ENCODE data around the gene SAMMSON.

Gene SAMMSON

DNA sequence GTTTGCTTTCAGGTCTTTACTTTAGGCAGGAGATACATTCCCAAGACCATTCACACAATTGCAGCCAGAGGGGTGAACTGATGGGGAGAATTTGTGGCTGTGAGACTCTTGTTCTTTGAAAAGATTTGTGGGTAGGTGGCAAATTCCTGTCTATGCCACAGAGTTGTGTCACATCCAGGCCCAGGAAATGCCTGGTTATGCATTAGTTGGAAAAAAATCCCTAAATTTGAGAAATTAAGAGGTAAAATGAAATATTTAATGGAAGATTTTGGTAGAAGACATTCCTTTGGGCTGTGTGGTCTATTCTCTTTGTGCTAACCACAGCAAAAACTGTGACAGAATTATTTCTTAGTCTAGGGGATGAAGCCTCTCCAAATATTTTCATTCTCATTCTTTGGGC, 28.8 kb downstream of the SAMMSON start:
- H3K9me3 ChIP-seq (replicated peaks in 1 of 2; ENCODE audit: control insufficient read depth in 2 of 2, insufficient read depth in 1 of 2, low read depth in 1 of 2, low read length in 2 of 2) = no peaks in the 10 kb centered on the region
- H2AK5ac ChIP-seq (ENCODE audit: low read depth, low read length) = no peak overlapping the region
- no peaks in the 10 kb centered on the region for H3K4me1 ChIP-seq (ENCODE audit: control insufficient read depth in 2 of 2, insufficient read depth in 1 of 2, low read depth in 1 of 2, low read length in 2 of 2)
- no peak overlapping the region for H2BK120ac ChIP-seq (ENCODE audit: low read depth, low read length)
- H3K79me1 ChIP-seq (ENCODE audit: low read depth, low read length) = no peaks in the 10 kb centered on the region
- H3K4ac ChIP-seq (ENCODE audit: low read length) = no peak overlapping the region
- no peak overlapping the region for H2BK15ac ChIP-seq (ENCODE audit: low read length)
- DNase-seq (ENCODE audit: low spot score) = no peak
- H3K23ac ChIP-seq (ENCODE audit: low read depth, low read length, poor library complexity) = no peak overlapping the region
- no peak overlapping the region for H4K91ac ChIP-seq (ENCODE audit: low read depth, low read length, poor library complexity)
- H2BK5ac ChIP-seq (ENCODE audit: low read length) = no peak overlapping the region
- H3K27me3 ChIP-seq (ENCODE audit: control insufficient read depth in 3 of 3, insufficient read depth in 3 of 3, low read depth in 1 of 3, low read length in 3 of 3) = no peaks in the 10 kb centered on the region
- no peak overlapping the region for H3K18ac ChIP-seq (ENCODE audit: low read length)
- no peak overlapping the region for H3K4me3 ChIP-seq (ENCODE audit: low read length in 2 of 2)
- no peak overlapping the region for H3K14ac ChIP-seq (ENCODE audit: low read length)
- no peaks in the 10 kb centered on the region for H3K36me3 ChIP-seq (replicated peaks in 1 of 2; ENCODE audit: control insufficient read depth in 2 of 2, insufficient read depth in 2 of 2, low read length in 2 of 2)
- no peak overlapping the region for H3K9ac ChIP-seq (ENCODE audit: low read depth, low read length, poor library complexity)
- no peak overlapping the region for H2AFZ ChIP-seq (ENCODE audit: low read length)
- no peak overlapping the region for H3K27ac ChIP-seq (replicated peaks; ENCODE audit: low read length)
- no peak overlapping the region for H2BK12ac ChIP-seq (ENCODE audit: low read length)
- H4K8ac ChIP-seq (ENCODE audit: low read depth, low read length) = no peak overlapping the region
- H3K4me2 ChIP-seq (ENCODE audit: insufficient read depth, low read length, poor library complexity, severe bottlenecking) = no peak overlapping the region

DNA sequence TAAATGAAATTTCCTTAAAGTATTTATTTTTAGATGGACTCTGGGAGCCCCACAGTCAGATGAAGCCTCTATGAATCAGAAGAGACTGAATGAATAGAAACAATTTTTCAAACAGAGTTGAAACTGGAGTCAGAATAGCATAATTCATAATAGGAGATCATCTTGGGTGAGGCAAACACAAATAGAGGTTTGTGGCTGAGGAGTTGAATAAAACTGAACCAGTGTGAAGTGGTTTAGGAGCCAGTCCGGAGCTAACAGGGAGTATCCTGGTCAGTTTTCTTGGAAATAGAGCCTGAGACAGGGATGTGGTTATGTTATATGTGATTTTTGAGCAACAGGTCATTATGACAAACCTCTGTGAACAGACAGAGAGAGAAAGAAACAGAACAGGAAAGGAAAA, 39.2 kb downstream of the SAMMSON start:
- H3K14ac ChIP-seq (ENCODE audit: low read length) = no peak overlapping the region
- no peak for DNase-seq (ENCODE audit: low spot score)
- H3K23ac ChIP-seq (ENCODE audit: low read depth, low read length, poor library complexity) = no peak overlapping the region
- H3K4me2 ChIP-seq (ENCODE audit: insufficient read depth, low read length, poor library complexity, severe bottlenecking) = no peak overlapping the region
- no peak overlapping the region for H2BK15ac ChIP-seq (ENCODE audit: low read length)
- H3K27me3 ChIP-seq (ENCODE audit: control insufficient read depth in 3 of 3, insufficient read depth in 3 of 3, low read depth in 1 of 3, low read length in 3 of 3) = no peaks in the 10 kb centered on the region
- no peak overlapping the region for H3K4ac ChIP-seq (ENCODE audit: low read length)
- H2BK120ac ChIP-seq (ENCODE audit: low read depth, low read length) = no peak overlapping the region
- H4K8ac ChIP-seq (ENCODE audit: low read depth, low read length) = no peak overlapping the region
- H3K9me3 ChIP-seq (replicated peaks in 1 of 2; ENCODE audit: control insufficient read depth in 2 of 2, insufficient read depth in 1 of 2, low read depth in 1 of 2, low read length in 2 of 2) = no peaks in the 10 kb centered on the region
- no peak overlapping the region for H3K9ac ChIP-seq (ENCODE audit: low read depth, low read length, poor library complexity)
- no peak overlapping the region for H3K27ac ChIP-seq (replicated peaks; ENCODE audit: low read length)
- H3K18ac ChIP-seq (ENCODE audit: low read length) = no peak overlapping the region
- H2BK5ac ChIP-seq (ENCODE audit: low read length) = no peak overlapping the region
- H2AFZ ChIP-seq (ENCODE audit: low read length) = no peak overlapping the region
- no peaks in the 10 kb centered on the region for H3K79me1 ChIP-seq (ENCODE audit: low read depth, low read length)
- no peak overlapping the region for H4K91ac ChIP-seq (ENCODE audit: low read depth, low read length, poor library complexity)
- H3K4me3 ChIP-seq (ENCODE audit: low read length in 2 of 2) = no peak overlapping the region
- H3K36me3 ChIP-seq (replicated peaks in 1 of 2; ENCODE audit: control insufficient read depth in 2 of 2, insufficient read depth in 2 of 2, low read length in 2 of 2) = no peaks in the 10 kb centered on the region
- peaks cover 0 to 1% of the 10 kb centered on the region in 2 donors for H3K4me1 ChIP-seq (ENCODE audit: control insufficient read depth in 2 of 2, insufficient read depth in 1 of 2, low read depth in 1 of 2, low read length in 2 of 2)
- no peak overlapping the region for H2AK5ac ChIP-seq (ENCODE audit: low read depth, low read length)
- H2BK12ac ChIP-seq (ENCODE audit: low read length) = no peak overlapping the region
- no CpG with 5 or more reads among the region's 1 CpG for WGBS, 2 donors (ENCODE audit: extremely low coverage in 2 of 2, insufficient read length in 2 of 2, insufficient replicate concordance in 1 of 2)

DNA sequence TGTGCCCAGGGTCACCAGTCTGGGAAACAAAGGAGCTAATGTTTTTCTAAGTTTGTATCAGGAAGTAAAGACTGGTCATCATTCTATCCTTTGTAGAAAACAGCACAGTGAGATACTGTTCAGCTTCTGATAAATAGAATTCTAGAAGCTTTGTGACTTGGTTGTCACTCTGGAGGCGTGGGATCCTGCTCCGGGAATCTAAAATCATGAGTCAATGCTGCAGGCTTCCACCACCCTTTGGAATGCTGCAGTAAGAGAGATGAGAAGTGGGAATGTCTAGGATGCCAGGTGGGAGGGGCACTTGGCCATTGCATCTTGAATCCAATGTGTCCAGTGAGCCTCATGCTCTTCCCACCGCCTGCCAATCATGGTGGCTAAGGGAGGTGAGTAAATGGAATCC, 40.9 kb downstream of the SAMMSON start:
- Histone ChIP-seq H2AFZ (ENCODE audit: low read length) (no peak overlapping the region), H3K4me3 (ENCODE audit: low read length in 2 of 2) (no peak overlapping the region), H3K27me3 (ENCODE audit: control insufficient read depth in 3 of 3, insufficient read depth in 3 of 3, low read depth in 1 of 3, low read length in 3 of 3) (no peaks in the 10 kb centered on the region), H3K79me1 (ENCODE audit: low read depth, low read length) (no peaks in the 10 kb centered on the region), H3K4me1 (ENCODE audit: control insufficient read depth in 2 of 2, insufficient read depth in 1 of 2, low read depth in 1 of 2, low read length in 2 of 2) (peaks cover 0 to 5% of the 10 kb centered on the region in 2 donors), H2AK5ac (ENCODE audit: low read depth, low read length) (no peak overlapping the region), H2BK12ac (ENCODE audit: low read length) (no peak overlapping the region), H3K9me3 (replicated peaks in 1 of 2; ENCODE audit: control insufficient read depth in 2 of 2, insufficient read depth in 1 of 2, low read depth in 1 of 2, low read length in 2 of 2) (no peaks in the 10 kb centered on the region), H3K14ac (ENCODE audit: low read length) (no peak overlapping the region), H3K27ac (replicated peaks; ENCODE audit: low read length) (no peak overlapping the region), H3K36me3 (replicated peaks in 1 of 2; ENCODE audit: control insufficient read depth in 2 of 2, insufficient read depth in 2 of 2, low read length in 2 of 2) (no peaks in the 10 kb centered on the region), H3K18ac (ENCODE audit: low read length) (no peak overlapping the region), H3K4me2 (ENCODE audit: insufficient read depth, low read length, poor library complexity, severe bottlenecking) (no peak overlapping the region), H2BK120ac (ENCODE audit: low read depth, low read length) (no peak overlapping the region), H2BK15ac (ENCODE audit: low read length) (no peak overlapping the region), H3K23ac (ENCODE audit: low read depth, low read length, poor library complexity) (no peak overlapping the region), H2BK5ac (ENCODE audit: low read length) (no peak overlapping the region), H3K4ac (ENCODE audit: low read length) (no peak overlapping the region), H4K8ac (ENCODE audit: low read depth, low read length) (no peak overlapping the region), H4K91ac (ENCODE audit: low read depth, low read length, poor library complexity) (no peak overlapping the region), H3K9ac (ENCODE audit: low read depth, low read length, poor library complexity) (no peak overlapping the region)
- no CpG with 5 or more reads among the region's 3 CpGs for WGBS, 2 donors (ENCODE audit: extremely low coverage in 2 of 2, insufficient read length in 2 of 2, insufficient replicate concordance in 1 of 2)
- DNase-seq (ENCODE audit: low spot score) = no peak

DNA sequence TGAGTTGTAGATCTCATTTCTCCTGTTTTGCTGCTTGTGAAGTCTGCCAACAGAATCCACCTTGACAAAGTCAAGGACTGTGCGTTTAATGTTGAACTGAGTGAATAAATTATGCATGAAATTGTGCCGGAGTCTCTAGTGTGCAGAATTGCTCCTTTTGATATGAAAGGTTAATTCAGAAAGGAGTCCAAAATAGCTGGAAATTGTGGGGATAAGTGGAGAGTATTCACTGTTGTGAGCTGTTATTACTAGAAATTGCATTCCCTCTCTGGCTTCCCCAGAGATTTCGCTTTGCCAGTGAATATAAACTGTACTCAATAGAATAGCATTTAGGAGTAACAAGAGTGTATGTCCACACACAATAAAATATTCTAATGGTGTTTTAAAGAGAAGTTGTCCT, 43.1 kb downstream of the SAMMSON start:
- Histone ChIP-seq H2BK15ac (ENCODE audit: low read length) (no peak overlapping the region), H2BK5ac (ENCODE audit: low read length) (no peak overlapping the region), H3K4ac (ENCODE audit: low read length) (no peak overlapping the region), H3K27ac (replicated peaks; ENCODE audit: low read length) (no peak overlapping the region), H3K4me3 (ENCODE audit: low read length in 2 of 2) (no peak overlapping the region), H3K23ac (ENCODE audit: low read depth, low read length, poor library complexity) (no peak overlapping the region), H3K14ac (ENCODE audit: low read length) (no peak overlapping the region), H2AFZ (ENCODE audit: low read length) (no peak overlapping the region), H4K8ac (ENCODE audit: low read depth, low read length) (no peak overlapping the region), H3K79me1 (ENCODE audit: low read depth, low read length) (no peaks in the 10 kb centered on the region), H2BK120ac (ENCODE audit: low read depth, low read length) (no peak overlapping the region), H3K27me3 (ENCODE audit: control insufficient read depth in 3 of 3, insufficient read depth in 3 of 3, low read depth in 1 of 3, low read length in 3 of 3) (no peaks in the 10 kb centered on the region), H3K18ac (ENCODE audit: low read length) (no peak overlapping the region), H2AK5ac (ENCODE audit: low read depth, low read length) (no peak overlapping the region), H3K36me3 (replicated peaks in 1 of 2; ENCODE audit: control insufficient read depth in 2 of 2, insufficient read depth in 2 of 2, low read length in 2 of 2) (no peaks in the 10 kb centered on the region), H4K91ac (ENCODE audit: low read depth, low read length, poor library complexity) (no peak overlapping the region), H3K9me3 (replicated peaks in 1 of 2; ENCODE audit: control insufficient read depth in 2 of 2, insufficient read depth in 1 of 2, low read depth in 1 of 2, low read length in 2 of 2) (no peaks in the 10 kb centered on the region), H3K4me1 (ENCODE audit: control insufficient read depth in 2 of 2, insufficient read depth in 1 of 2, low read depth in 1 of 2, low read length in 2 of 2) (peaks cover 0 to 5% of the 10 kb centered on the region in 2 donors), H3K4me2 (ENCODE audit: insufficient read depth, low read length, poor library complexity, severe bottlenecking) (no peak overlapping the region), H3K9ac (ENCODE audit: low read depth, low read length, poor library complexity) (no peak overlapping the region), H2BK12ac (ENCODE audit: low read length) (no peak overlapping the region)
- no peak for DNase-seq (ENCODE audit: low spot score)
- WGBS, 2 donors (ENCODE audit: extremely low coverage in 2 of 2, insufficient read length in 2 of 2, insufficient replicate concordance in 1 of 2) = no CpG with 5 or more reads among the region's 3 CpGs
